Hematopoietic multipotent progenitor cell (in vitro differentiated cells): Measurements from ENCODE around the gene WDFY1. TPM values are rescaled to one million over a fixed set of nuclear protein-coding genes. Genes with fewer than 3 reads are reported as not detected.

Experiments used
- DNase-seq, 3 donors: peaks; one replicate each; pipeline ENCODE4 v3.0.0-alpha.2; 2011 to 2015; ENCODE audit warnings: low read depth in 2 of 3, low spot score in 2 of 3
- total RNA-seq: library from RNA; depleted of rRNA; stranded (reverse); fragments of >200 nt; gene quantifications from one replicate; pipeline ENCODE4 v1.2.3, GENCODE V29; 2012

Gene WDFY1
- total RNA-seq, 1 donor = 66.8 TPM

- DNase-seq = no peak
Measured at GRCh38 chr2:223826995-223827394, 118.1 kb downstream of the WDFY1 start.

Other genes with a start within 250 kb of the WDFY1 start
- 0.81 TPM for gene AP1S3, start 107.8 kb downstream of the WDFY1 start, total RNA-seq
- gene MRPL44, start 12.1 kb upstream of the WDFY1 start, total RNA-seq = 19.1 TPM
- 35.3 TPM for gene SERPINE2, start 94.0 kb upstream of the WDFY1 start, total RNA-seq